ENCODE measurements around the gene CLN5.

CLN5 gene

GRCh38 chr13:77022341-77022740 is 30.5 kb downstream of the CLN5 start:
- no peak for DNase-seq

- DNase-seq: peak; percentile 72
Measured at GRCh38 chr13:77026255-77026860, 34.5 kb downstream of the CLN5 start.

DNA sequence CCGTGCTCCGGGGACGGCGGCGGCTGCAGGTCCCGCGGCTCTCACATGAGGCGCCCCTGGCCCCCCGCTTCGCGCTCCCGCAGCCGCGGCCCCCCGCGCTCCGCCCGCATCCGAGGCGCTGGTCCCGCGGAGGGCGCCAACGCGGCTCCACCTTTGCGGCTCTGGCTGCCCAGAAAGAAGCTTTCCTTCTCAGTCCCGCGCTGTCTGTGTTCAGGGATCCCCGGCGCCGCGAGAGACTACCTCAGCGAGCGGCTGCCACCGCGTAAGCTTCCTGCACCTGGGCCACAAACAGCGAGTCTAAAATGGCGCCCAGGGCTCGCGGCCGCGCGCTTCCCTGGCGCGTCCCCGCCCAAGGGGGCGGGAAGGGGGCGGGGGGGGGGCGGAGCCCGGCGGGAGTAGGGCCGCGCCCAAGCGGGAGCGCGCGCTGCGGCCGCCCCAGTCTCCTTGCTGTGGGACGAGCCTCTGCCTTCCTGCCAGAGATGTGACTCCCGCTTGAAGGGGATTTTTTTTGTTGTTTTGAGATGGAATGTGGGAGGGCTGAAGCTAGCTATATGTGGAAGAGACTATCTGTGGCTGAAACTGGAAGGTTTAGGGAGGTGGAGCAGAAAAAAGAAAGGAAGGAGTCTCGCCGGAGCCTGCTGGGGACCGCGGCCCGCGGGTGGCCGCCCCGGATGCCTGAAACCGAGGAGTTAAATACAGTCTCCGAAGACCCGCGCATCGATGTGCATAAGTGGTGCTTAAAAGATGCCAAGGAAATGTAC is 35.2 kb downstream of the CLN5 start, which contains the start of gene FBXL3:
Gene FBXL3, minus strand, starts transcription at position 299 of the 761 bp plus-strand sequence. CDS start 5,299 bp downstream, outside the sequence.
- DNase-seq: peak; percentile 82

GRCh38 chr13:77028202-77028601 is 36.3 kb downstream of the CLN5 start:
- DNase-seq: no peak

- DNase-seq: no peak
Measured at GRCh38 chr13:77029436-77029835, 37.6 kb downstream of the CLN5 start.

GRCh38 chr13:77031656-77032243 is 39.9 kb downstream of the CLN5 start:
- DNase-seq: no peak

- no peak for DNase-seq
Measured at GRCh38 chr13:77033717-77034302, 41.9 kb downstream of the CLN5 start.

GRCh38 chr13:77034881-77035280 is 43.0 kb downstream of the CLN5 start:
- DNase-seq: no peak

DNA sequence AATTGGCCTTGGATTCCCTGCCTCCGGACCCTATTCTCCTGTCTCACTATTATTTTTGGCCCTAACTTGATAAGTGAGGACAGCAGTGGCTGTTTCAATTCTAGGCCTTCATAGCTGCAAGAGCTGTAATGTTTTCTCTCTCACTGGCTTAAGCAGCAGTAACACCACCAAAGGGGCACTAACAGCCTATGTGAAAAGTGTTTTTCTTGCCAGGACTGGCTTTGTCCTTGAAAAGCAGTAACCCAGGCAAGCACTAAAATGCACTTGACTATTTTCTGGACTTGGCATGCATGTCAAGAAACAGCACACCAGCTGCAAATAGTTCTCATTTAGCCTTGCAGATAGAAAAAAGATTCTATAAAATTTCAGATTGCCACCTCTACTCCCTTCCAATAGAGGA is 44.4 kb downstream of the CLN5 start:
- no peak for DNase-seq

DNA sequence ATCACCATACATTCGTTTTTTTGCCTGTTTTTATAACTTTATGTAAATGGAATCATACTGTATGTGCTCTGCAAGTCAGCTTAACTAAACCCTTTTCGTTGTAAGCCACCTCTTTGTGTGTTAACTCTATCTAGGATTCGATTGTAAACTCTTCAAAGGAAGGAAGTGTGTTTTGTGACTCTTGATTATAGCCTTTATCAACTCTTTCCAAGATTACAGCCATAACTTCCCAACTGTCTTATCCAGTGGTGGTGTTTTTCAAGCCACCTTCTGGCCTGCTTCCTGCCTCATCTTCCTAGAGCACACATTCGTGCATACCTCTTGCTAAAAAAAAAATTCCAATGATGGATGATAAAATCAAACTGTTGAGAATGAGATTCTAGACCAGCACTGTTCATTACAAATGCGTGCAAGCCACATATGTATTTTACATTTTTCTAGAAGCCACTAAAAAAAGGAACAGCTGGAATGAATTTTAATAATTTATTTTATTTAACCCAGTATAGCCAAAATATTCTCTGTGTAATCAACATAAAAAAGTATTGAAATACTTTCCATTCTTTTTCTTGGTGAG is 47.1 kb downstream of the CLN5 start:
- no peak for DNase-seq

DNA sequence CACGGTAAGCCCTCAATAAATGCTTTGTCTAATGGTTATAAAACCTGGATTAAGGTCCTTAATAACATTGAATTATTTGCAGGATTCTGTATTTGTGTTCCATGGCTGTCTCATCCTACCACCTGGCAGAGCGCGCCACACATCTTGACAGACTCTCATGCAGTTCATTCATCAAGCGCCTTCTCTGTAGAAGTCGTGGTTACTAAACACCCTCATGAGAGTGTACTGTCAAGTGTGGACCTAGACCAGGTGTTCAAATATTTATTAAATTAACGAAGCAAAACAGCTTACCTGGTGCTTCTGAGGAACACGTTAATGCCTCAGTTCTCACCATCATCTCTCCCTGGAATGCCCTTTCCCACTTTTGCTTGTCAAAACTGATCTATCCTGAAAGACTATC is 48.2 kb downstream of the CLN5 start:
- no peak for DNase-seq

GRCh38 chr13:77040835-77041234 is 49.0 kb downstream of the CLN5 start:
- DNase-seq: no peak

GRCh38 chr13:77042566-77043177 is 50.8 kb downstream of the CLN5 start:
- DNase-seq: no peak

DNA sequence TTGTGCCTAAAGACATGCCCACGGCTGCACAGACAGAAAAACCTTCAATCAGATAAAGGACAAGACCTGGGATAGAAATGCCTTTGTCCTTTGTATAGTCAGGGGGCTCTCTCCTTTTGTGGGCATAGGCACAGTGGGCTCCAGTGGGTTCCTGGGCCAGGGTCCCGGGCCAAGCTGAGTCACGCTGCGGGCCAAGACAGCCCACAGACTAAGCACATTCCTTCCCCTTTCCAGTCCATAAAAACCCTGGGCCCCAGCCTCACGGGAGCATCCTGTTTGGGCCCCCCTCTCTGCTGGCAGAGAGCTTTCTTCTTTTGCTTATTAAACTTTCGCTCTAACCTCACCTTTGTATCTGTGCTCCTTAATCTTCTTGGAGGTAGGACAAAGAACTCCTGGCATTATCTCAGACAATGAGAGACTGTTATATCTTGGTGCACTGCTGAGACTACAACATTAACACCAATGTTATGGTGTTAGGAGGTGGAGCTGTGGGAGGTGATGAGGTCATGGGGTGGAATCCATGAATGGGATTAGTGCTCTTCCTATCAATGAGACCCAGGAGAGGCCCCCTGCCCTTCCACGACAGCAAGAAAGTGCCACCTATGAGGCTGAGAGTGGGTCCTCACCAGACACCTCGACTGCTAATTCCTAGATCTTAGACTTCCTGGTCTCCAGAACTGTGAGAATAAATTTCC is 55.9 kb downstream of the CLN5 start:
- no peak for DNase-seq

DNA sequence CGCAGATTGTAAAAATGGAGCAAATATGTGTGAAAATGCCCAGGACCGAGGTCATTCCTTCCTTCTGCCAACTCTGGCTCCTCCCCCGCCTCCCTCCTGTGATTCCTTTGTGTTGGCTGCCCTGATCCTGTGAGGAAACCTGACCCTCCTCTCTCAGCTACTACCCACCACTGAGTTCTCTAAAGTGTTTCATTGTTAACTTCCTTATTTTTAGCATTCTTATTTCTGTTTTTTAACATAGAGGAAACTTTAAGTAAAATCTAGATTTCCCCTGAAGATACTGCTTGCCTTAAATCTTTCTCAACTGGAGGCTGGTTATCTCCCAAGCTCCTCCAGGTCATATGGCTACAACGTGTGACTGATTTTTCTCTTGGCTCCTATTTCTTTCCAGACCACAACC is 56.8 kb downstream of the CLN5 start:
- DNase-seq: no peak

GRCh38 chr13:77053192-77053591 is 61.3 kb downstream of the CLN5 start:
- no peak for DNase-seq

Data from activated naive CD4-positive, alpha-beta T cell treated with anti-CD3 and anti-CD28 coated beads, Interleukin-2, amount 50 U/mL, for 16 hours (primary cell).